Tibial nerve (tissue), 4 donors: ENCODE measurements around the gene ERH. TPM values are rescaled to one million over a fixed set of nuclear protein-coding genes. Genes with fewer than 3 reads are reported as not detected.

Experiments used
- DNase-seq, 2 donors: peaks; one replicate each; pipeline ENCODE4 v3.0.0-alpha.2; 2019; ENCODE audit warnings: low spot score in 2 of 2
- H3K27ac ChIP-seq, 4 donors: fragments of 200-600 bp; sonication (generic) in 3 of 4; one replicate each; pipeline ENCODE4 v1.5.1; 2017 to 2019; ENCODE audit warnings: mild to moderate bottlenecking in 1 of 4
- H3K27me3 ChIP-seq, 2 donors: fragments of 200-600 bp; sonication (generic) in 1 of 2; one replicate each; pipeline versions ENCODE4 v1.5.1 to v1.6.0; 2017 to 2019
- H3K36me3 ChIP-seq, 3 donors: fragments of 200-600 bp; sonication (generic); one replicate each; pipeline ENCODE4 v1.5.1; 2018 to 2019
- H3K4me1 ChIP-seq, 4 donors: fragments of 200-600 bp; sonication (generic) in 3 of 4; one replicate each; pipeline ENCODE4 v1.5.1; 2017 to 2019
- H3K4me3 ChIP-seq, 4 donors: fragments of 200-600 bp; sonication (generic) in 3 of 4; one replicate each; pipeline ENCODE4 v1.5.1; 2017 to 2019; ENCODE audit warnings: mild to moderate bottlenecking in 1 of 4, moderate library complexity in 1 of 4
- H3K9me3 ChIP-seq, 4 donors: fragments of 200-600 bp; sonication (generic) in 3 of 4; one replicate each; pipeline ENCODE4 v1.5.1; 2017 to 2019
- CTCF ChIP-seq, 5 experiments: fragments of 200-600 bp in 3 of 5; fragments of 450-650 bp in 2 of 5; sonication (generic) in 3 of 5; IDR thresholded peaks; one replicate each; pipeline ENCODE4 v1.5.1; 2016 to 2019; ENCODE audit warnings: antibody characterized with exemption in 5 of 5, mild to moderate bottlenecking in 3 of 5, moderate library complexity in 2 of 5
- EP300 ChIP-seq, 2 donors: sonication (generic); formaldehyde crosslinking; IDR thresholded peaks; one replicate each; pipeline ENCODE4 v1.6.1; 2017; ENCODE audit warnings: antibody characterized with exemption in 2 of 2, mild to moderate bottlenecking in 1 of 2
- POLR2A ChIP-seq, 2 donors: fragments of 450-650 bp; IDR thresholded peaks; one replicate each; pipeline ENCODE4 v1.6.1; 2017; ENCODE audit warnings: antibody characterized with exemption in 2 of 2, mild to moderate bottlenecking in 2 of 2, moderate library complexity in 2 of 2
- WGBS, 2 donors: methylation state at CpG; one replicate each; pipeline ENCODE4 v1.1.5; 2018; 5-methylcytosine and 5-hydroxymethylcytosine counted together
- total RNA-seq, 4 donors: library from RNA; depleted of rRNA; stranded (reverse); fragments of >200 nt; gene quantifications; one replicate each; pipeline ENCODE4 v1.1.0, GENCODE V29; 2016

Gene ERH
- total RNA-seq, 4 donors from 2014 or later = 59.4 to 113 (median 82.5) TPM

- H3K36me3 ChIP-seq = no peaks in the 10 kb centered on the region
- no peak for DNase-seq
- no peak for TF ChIP-seq CTCF (IDR thresholded peaks at IDR 0.05)
- no peak for TF ChIP-seq EP300 (IDR thresholded peaks at IDR 0.05)
- TF ChIP-seq POLR2A (IDR thresholded peaks at IDR 0.05) = no peak
- no peaks in the 10 kb centered on the region for H3K9me3 ChIP-seq
- H3K27me3 ChIP-seq = no peaks in the 10 kb centered on the region
- WGBS, 2 donors = 90 to 93% methylated on average over 13 of the region's 13 CpGs
- no peak overlapping the region for H3K27ac ChIP-seq
- no peak overlapping the region for H3K4me3 ChIP-seq
- H3K4me1 ChIP-seq = peaks cover 0 to 10% (median 0%) of the 10 kb centered on the region in 4 donors
Observed at GRCh38 chr14:69339426-69339825, 58.7 kb downstream of the ERH start.

- no peak overlapping the region for H3K4me3 ChIP-seq
- no peaks in the 10 kb centered on the region for H3K9me3 ChIP-seq
- 89 to 91% methylated on average over 5 of the region's 5 CpGs for WGBS, 2 donors
- H3K4me1 ChIP-seq = peaks cover 0 to 10% (median 0%) of the 10 kb centered on the region in 4 donors
- H3K36me3 ChIP-seq = no peaks in the 10 kb centered on the region
- no peak for TF ChIP-seq EP300 (IDR thresholded peaks at IDR 0.05)
- no peak for TF ChIP-seq POLR2A (IDR thresholded peaks at IDR 0.05)
- no peak for DNase-seq
- H3K27me3 ChIP-seq = no peaks in the 10 kb centered on the region
- H3K27ac ChIP-seq = no peak overlapping the region
Observed at GRCh38 chr14:69337984-69338383, 60.1 kb downstream of the ERH start.

- 33 to 36% methylated on average over 6 of the region's 6 CpGs for WGBS, 2 donors
- no peak overlapping the region for H3K27ac ChIP-seq
- H3K4me3 ChIP-seq = no peak overlapping the region
- TF ChIP-seq EP300 (IDR thresholded peaks at IDR 0.05) = no peak
- TF ChIP-seq CTCF (IDR thresholded peaks at IDR 0.05) = no peak
- TF ChIP-seq POLR2A (IDR thresholded peaks at IDR 0.05) = no peak
- no peak for DNase-seq
- no peaks in the 10 kb centered on the region for H3K36me3 ChIP-seq
- H3K9me3 ChIP-seq = no peaks in the 10 kb centered on the region
- H3K4me1 ChIP-seq = peaks cover 0 to 10% (median 0%) of the 10 kb centered on the region in 4 donors
- no peaks in the 10 kb centered on the region for H3K27me3 ChIP-seq
Observed at GRCh38 chr14:69335371-69335771, 62.7 kb downstream of the ERH start.

GRCh38 chr14:69334576-69334975, 63.5 kb downstream of the ERH start:
- H3K4me3 ChIP-seq = no peak overlapping the region

GRCh38 chr14:69333791-69334337, 64.2 kb downstream of the ERH start:
- no peaks in the 10 kb centered on the region for H3K9me3 ChIP-seq
- no peak for DNase-seq
- 63 to 65% methylated on average over 4 of the region's 4 CpGs for WGBS, 2 donors

More at GRCh38 chr14:69334576-69334975, 63.5 kb downstream of the ERH start:
- Histone ChIP-seq H3K36me3 (no peaks in the 10 kb centered on the region), H3K27ac (no peak overlapping the region), H3K9me3 (no peaks in the 10 kb centered on the region), H3K27me3 (no peaks in the 10 kb centered on the region), H3K4me1 (peaks cover 0 to 10% (median 0%) of the 10 kb centered on the region in 4 donors)
- TF ChIP-seq POLR2A (IDR thresholded peaks at IDR 0.05) = no peak
- no peak for TF ChIP-seq CTCF (IDR thresholded peaks at IDR 0.05)
- no peak for TF ChIP-seq EP300 (IDR thresholded peaks at IDR 0.05)
- DNase-seq = no peak
- WGBS, 2 donors = 83% methylated on average over 6 of the region's 6 CpGs

More at GRCh38 chr14:69333791-69334337, 64.2 kb downstream of the ERH start:
- H3K36me3 ChIP-seq = no peaks in the 10 kb centered on the region
- no peaks in the 10 kb centered on the region for H3K27me3 ChIP-seq
- no peak overlapping the region for H3K4me3 ChIP-seq
- H3K4me1 ChIP-seq = peaks cover 0 to 10% (median 0%) of the 10 kb centered on the region in 4 donors
- no peak overlapping the region for H3K27ac ChIP-seq
- TF ChIP-seq EP300 (IDR thresholded peaks at IDR 0.05) (no peak), POLR2A (IDR thresholded peaks at IDR 0.05) (no peak), CTCF (IDR thresholded peaks at IDR 0.05) (no peak)
